H4 (cell line): ENCODE results near the gene IGFBP5. TPM values are rescaled to one million over a fixed set of nuclear protein-coding genes. Genes with fewer than 3 reads are reported as not detected.

Source experiments
- DNase-seq: peaks from one replicate; pipeline ENCODE4 v3.0.0-alpha.2; 2015; ENCODE audit warnings: low spot score
- total RNA-seq: library from RNA; depleted of rRNA; stranded (reverse); fragments of >200 nt; shearing (Covaris generic); gene quantifications from 2 replicates; pipeline ENCODE4 v1.2.3, GENCODE V29; 2014

The IGFBP5 gene
- total RNA-seq, 1 experiment from 2014 or later = 374 TPM

GRCh38 chr2:216688731-216689340 lies 6.5 kb downstream of the IGFBP5 start:
- DNase-seq = no peak

- no peak for DNase-seq
Observed at GRCh38 chr2:216687646-216688045, 7.7 kb downstream of the IGFBP5 start.

- no peak for DNase-seq
Observed at GRCh38 chr2:216687111-216687510, 8.2 kb downstream of the IGFBP5 start.

- no peak for DNase-seq
Observed at GRCh38 chr2:216685327-216685875, 9.9 kb downstream of the IGFBP5 start.

GRCh38 chr2:216683846-216684245 lies 11.5 kb downstream of the IGFBP5 start:
- peak; percentile 83 for DNase-seq

DNA sequence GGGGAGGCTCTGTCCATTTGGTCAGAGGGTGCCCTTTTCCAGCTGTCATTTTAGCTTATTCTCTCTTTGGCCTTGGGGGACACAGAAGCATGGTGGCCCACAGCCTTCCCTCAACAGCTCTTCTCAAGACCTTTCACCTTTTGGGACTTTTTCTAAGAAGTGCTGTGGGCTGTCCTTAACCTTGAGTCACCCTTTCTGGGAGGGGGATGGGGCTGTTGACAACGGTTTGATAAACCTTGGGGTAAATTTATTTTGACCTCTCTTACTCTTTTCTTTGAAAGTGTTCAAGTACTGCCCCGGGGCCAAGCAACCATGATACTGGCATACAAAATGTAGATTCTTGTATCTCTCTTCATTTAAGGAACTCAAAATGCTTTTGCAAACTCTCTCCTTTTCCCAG lies 13.7 kb downstream of the IGFBP5 start:
- DNase-seq = no peak

DNA sequence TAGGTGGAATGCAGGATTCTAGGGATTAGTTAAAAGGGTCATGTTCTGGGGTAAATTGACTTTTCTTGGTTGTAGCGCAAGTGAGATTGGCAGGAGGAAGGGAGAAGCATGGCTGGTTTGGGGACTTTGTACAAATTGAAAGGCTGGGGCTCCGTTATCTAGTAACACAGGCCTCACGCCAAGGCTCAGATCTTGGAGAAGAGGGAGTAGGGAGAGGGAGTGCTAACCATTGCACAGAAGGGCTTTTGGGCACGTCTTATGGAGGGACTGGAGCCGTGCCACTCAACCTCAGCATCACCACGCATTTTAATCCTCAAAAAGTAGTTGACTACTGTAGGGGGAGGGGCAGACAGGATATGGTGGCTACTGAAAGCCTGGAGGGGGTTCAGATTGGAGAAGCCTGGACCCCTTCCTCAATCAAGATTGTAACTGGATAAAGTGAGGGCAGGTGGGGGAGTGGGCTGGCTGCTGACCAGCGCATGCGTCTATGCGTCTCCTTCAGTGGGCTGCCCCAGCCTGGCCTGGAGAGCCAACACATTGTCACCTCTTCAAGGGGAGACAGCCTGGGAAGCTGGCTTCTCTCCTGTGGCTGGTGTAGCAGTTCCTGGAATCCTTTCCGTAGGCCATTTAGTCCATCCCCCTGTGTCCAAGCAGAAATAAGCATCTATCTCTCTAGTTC lies 14.3 kb downstream of the IGFBP5 start:
- no peak for DNase-seq

DNA sequence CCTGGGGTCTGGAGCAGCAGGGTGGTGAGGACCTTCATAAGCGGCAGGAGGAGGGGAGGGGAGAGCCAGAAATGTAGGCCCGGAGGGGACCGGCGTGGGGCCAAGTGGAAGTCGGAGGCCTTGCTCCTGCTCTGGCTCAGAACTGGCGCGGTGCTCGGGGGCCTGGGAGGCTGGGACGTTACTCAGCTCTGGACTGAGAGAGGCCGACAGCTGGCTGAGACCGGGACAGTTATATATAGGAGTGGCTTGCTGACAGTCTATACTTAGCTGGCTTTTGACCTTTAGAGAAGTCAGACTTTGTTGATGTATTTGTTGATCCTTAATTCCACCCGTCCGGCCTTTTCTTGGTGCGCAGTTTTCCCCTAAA lies 15.7 kb downstream of the IGFBP5 start:
- DNase-seq = no peak

DNA sequence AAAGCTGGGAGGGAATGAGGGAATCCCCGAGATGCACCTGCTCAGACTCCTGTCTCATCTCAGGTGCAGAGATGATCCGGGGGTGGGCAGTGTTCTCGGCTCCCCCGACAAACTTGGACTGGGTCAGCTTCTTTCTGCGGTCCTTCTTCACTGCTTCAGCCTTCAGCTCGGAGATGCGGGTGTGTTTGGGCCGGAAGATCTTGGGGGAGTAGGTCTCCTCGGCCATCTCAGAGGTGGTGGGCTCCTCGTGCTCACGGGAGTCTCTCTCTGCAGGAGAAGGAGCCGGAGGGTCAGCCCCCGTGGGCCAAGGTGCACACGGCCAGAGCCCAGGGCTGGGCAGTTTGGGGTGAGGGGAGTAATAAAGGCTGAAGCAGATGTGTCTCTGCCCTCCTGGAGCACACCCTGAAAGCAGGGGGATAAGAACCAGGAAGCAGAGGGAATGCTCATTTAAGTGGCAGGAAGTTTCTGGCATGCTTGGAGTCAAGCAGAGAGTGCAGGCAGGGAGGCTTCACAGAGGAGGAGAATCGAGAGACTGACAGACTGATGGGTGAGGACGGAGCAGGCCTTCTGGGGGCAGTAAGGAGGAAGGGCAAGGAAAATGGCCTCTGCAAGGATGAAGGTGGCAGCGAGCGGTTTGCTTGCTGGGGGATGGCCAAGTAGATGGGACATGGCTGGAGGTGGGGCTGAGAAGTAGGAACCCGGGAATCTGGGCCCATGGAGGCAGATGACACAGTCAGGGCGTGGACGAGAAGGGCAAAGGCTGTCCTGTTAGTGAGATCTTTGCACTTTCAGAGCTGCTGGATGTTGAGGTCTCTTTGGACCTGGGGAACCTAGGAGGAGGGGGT lies 16.3 kb downstream of the IGFBP5 start:
- DNase-seq = no peak

DNA sequence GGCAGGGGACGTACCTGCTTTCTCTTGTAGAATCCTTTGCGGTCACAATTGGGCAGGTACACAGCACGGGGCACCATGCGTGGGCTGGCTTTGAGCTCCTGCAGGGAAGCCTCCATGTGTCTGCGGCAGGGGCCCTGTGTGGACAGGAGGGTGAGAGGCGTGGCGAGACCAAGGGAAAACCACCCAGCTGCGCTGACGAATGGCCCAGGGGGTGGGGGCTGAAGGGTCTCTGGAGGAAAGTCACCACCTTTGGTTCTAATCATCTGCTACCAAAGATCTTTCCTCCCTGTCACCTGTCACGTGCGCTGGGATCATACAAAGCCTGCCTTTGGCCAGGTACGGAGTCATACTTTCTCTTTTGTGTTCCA lies 17.3 kb downstream of the IGFBP5 start:
- no peak for DNase-seq

DNA sequence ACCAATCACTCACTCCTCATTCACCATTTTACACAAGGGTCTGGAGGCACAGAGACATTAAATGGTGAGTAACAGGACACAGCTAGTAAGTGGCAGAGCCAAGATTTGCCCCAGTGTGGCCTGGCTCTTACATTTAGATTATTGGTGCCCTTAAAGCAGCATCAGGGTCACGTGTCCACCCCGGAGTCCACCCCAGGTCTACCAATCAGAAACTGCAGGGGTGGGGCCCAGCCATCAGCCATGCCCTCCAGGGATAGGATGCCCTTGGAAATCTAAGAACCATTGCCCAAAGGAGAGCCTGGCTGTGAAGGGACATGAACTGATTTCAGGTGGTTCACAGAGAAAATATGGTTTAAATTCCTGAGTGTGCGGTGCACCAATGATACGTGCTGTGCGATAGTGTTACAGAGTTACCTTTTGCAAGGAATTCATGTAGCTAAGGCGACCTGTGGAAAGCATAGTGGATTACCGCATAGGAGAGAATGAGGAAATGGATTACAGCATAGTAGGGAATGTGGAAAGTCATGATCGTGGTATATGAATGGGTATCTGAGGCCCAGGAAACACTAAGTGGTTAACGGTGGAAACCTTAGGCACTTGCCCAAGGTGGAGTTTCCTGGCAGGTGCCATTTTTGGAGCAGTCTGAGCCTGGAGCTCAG lies 17.8 kb downstream of the IGFBP5 start:
- DNase-seq = no peak

GRCh38 chr2:216676630-216677029 lies 18.7 kb downstream of the IGFBP5 start:
- DNase-seq = no peak

DNA sequence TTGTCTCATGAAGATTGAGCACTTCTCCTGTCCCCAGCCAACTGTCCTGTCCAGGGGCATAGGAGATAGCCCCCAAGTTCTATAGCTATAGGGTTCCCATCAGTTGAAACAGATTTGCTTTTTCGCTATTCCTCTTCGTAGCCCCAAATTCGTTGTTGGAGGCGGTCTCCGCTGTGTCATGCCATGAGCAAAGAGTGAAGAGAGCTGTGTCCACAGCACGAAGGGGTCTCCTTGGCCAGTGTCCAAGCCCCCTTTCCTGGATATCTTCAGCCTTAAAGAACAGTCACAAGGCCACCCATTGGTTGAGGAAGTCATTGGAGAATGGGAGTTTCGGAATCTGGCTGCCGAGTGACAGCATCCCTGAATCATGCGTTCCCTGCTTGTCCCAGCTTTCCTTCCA lies 21.0 kb downstream of the IGFBP5 start:
- no peak for DNase-seq

GRCh38 chr2:216673609-216674008 lies 21.7 kb downstream of the IGFBP5 start:
- DNase-seq = no peak

DNA sequence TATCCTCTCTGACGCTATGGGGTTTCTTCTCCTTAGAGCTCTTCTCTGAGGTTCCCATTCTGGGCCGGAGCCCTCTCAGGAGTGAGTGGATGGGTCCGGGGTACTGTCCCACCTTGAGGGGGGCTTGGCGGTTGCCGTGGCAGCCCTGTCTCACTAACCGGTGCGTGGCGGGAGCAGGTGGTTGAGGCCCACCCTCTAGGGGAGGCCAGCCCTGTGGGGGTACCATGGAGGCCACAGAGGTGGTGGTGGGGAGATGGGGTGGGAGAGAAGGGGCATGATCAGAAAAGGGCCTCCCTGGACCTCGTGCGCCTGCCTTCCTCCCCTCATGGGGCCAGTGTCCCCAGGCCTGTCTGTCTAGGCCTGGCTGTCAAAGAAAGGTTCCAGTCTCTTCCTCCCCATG lies 22.3 kb downstream of the IGFBP5 start:
- DNase-seq = no peak

GRCh38 chr2:216672466-216672865 lies 22.9 kb downstream of the IGFBP5 start:
- no peak for DNase-seq

- no peak for DNase-seq
Observed at GRCh38 chr2:216671791-216672343, 23.5 kb downstream of the IGFBP5 start.

GRCh38 chr2:216671081-216671411 lies 24.3 kb downstream of the IGFBP5 start:
- no peak for DNase-seq

GRCh38 chr2:216670266-216671080 lies 24.9 kb downstream of the IGFBP5 start:
- no peak for DNase-seq

- DNase-seq = peak; percentile 68
Observed at GRCh38 chr2:216666461-216667233, 28.7 kb downstream of the IGFBP5 start.
